ENCODE measurements around the gene SULF2. TPM values are rescaled to one million over a fixed set of nuclear protein-coding genes. Genes with fewer than 3 reads are reported as not detected.
A peak's percentile ranks its signal among the peaks of the same experiment; 100 is the strongest.

The SULF2 gene
- total and polyA plus RNA-seq, 2 experiments from 2014 or later = 49.0 to 66.6 TPM

GRCh38 chr20:47682916-47683315 is 102.4 kb downstream of the SULF2 start:
- Histone ChIP-seq H3K27ac (no peak overlapping the region), H3K79me2 (no peaks in the 10 kb centered on the region), H3K4me3 (no peak overlapping the region), H3K4me1 (ENCODE audit: insufficient read depth) (no peaks in the 10 kb centered on the region), H3K36me3 (replicated peaks; ENCODE audit: insufficient read depth, low read depth) (no peaks in the 10 kb centered on the region), H3K9me3 (ENCODE audit: low read depth) (no peaks in the 10 kb centered on the region), H2AFZ (no peak overlapping the region), H3K9me2 (replicated peaks; ENCODE audit: insufficient read depth) (no peaks in the 10 kb centered on the region), H3K27me3 (no peaks in the 10 kb centered on the region), H3K4me2 (no peak overlapping the region), H4K20me1 (ENCODE audit: insufficient read depth, poor library complexity, severe bottlenecking) (no peaks in the 10 kb centered on the region)
- no peak for TF ChIP-seq CTCF (IDR thresholded peaks at IDR 0.05; ENCODE audit: poor library complexity)
- TF ChIP-seq EZH2phosphoT487 (IDR thresholded peaks at IDR 0.05; ENCODE audit: low read depth, severe bottlenecking, unreplicated experiment) = no peak
- no peak for TF ChIP-seq EZH2 (IDR thresholded peaks at IDR 0.05; ENCODE audit: borderline replicate concordance)
- whole genome bisulfite sequencing (ENCODE audit: low lambda C conversion rate, missing lambda C conversion rate) = 96% methylated on average over 19 of the region's 19 CpGs
- no peak for DNase-seq (ENCODE audit: low spot score)

GRCh38 chr20:47682028-47682783 is 103.1 kb downstream of the SULF2 start:
- no peaks in the 10 kb centered on the region for H3K27me3 ChIP-seq
- no peaks in the 10 kb centered on the region for H3K9me3 ChIP-seq (ENCODE audit: low read depth)
- H3K4me2 ChIP-seq = no peak overlapping the region
- WGBS (ENCODE audit: low lambda C conversion rate, missing lambda C conversion rate) = 67% methylated on average over 22 of the region's 22 CpGs
- no peak overlapping the region for H3K27ac ChIP-seq
- no peaks in the 10 kb centered on the region for H3K4me1 ChIP-seq (ENCODE audit: insufficient read depth)
- H3K79me2 ChIP-seq = no peaks in the 10 kb centered on the region
- peak; percentile 29 for DNase-seq (ENCODE audit: low spot score)
- no peaks in the 10 kb centered on the region for H4K20me1 ChIP-seq (ENCODE audit: insufficient read depth, poor library complexity, severe bottlenecking)
- no peaks in the 10 kb centered on the region for H3K36me3 ChIP-seq (replicated peaks; ENCODE audit: insufficient read depth, low read depth)
- H2AFZ ChIP-seq = no peak overlapping the region
- TF ChIP-seq CTCF (IDR thresholded peaks at IDR 0.05; ENCODE audit: poor library complexity) (no peak), EZH2 (IDR thresholded peaks at IDR 0.05; ENCODE audit: borderline replicate concordance) (no peak), EZH2phosphoT487 (IDR thresholded peaks at IDR 0.05; ENCODE audit: low read depth, severe bottlenecking, unreplicated experiment) (no peak)
- H3K9me2 ChIP-seq (replicated peaks; ENCODE audit: insufficient read depth) = no peaks in the 10 kb centered on the region
- H3K4me3 ChIP-seq = no peak overlapping the region

- Histone ChIP-seq H2AFZ (no peak overlapping the region), H3K36me3 (replicated peaks; ENCODE audit: insufficient read depth, low read depth) (no peaks in the 10 kb centered on the region), H3K79me2 (no peaks in the 10 kb centered on the region), H3K27ac (no peak overlapping the region), H3K4me2 (no peak overlapping the region), H3K27me3 (no peaks in the 10 kb centered on the region), H3K4me3 (no peak overlapping the region), H3K9me3 (ENCODE audit: low read depth) (no peaks in the 10 kb centered on the region), H3K4me1 (ENCODE audit: insufficient read depth) (no peaks in the 10 kb centered on the region), H3K9me2 (replicated peaks; ENCODE audit: insufficient read depth) (no peaks in the 10 kb centered on the region), H4K20me1 (ENCODE audit: insufficient read depth, poor library complexity, severe bottlenecking) (no peaks in the 10 kb centered on the region)
- DNase-seq (ENCODE audit: low spot score) = no peak
- WGBS (ENCODE audit: low lambda C conversion rate, missing lambda C conversion rate) = 86% methylated on average over 6 of the region's 6 CpGs
- TF ChIP-seq EZH2 (IDR thresholded peaks at IDR 0.05; ENCODE audit: borderline replicate concordance) (no peak), CTCF (IDR thresholded peaks at IDR 0.05; ENCODE audit: poor library complexity) (no peak), EZH2phosphoT487 (IDR thresholded peaks at IDR 0.05; ENCODE audit: low read depth, severe bottlenecking, unreplicated experiment) (no peak)
Measured at GRCh38 chr20:47680804-47681529, 104.3 kb downstream of the SULF2 start.

All from hepatocyte (in vitro differentiated cells).